A375 (cell line): ENCODE measurements around the gene MMP15. TPM values are rescaled to one million over a fixed set of nuclear protein-coding genes. Genes with fewer than 3 reads are reported as not detected.

Experiments
- small RNA-seq: library from RNA; depleted of rRNA; stranded (forward); fragments of <200 nt; gene quantifications from one replicate; pipeline ENCODE3, GENCODE V24; 2014
- total RNA-seq: library from RNA; depleted of rRNA; stranded (reverse); fragments of >200 nt; shearing (Covaris generic); gene quantifications from 2 replicates; pipeline ENCODE4 v1.2.3, GENCODE V29; 2014; rRNA removed

MMP15 gene
- 4.9 and 5.5 TPM in 2 replicates for total RNA-seq

GRCh38 chr16:58025351-58026138 is at the start of gene MMP15:
Gene MMP15 (plus strand): TSS chr16:58025754. CDS start chr16:58026351, 597 bp downstream.

GRCh38 chr16:57999971-58000705 is 25.4 kb upstream of the MMP15 start, which contains the start of gene ZNF319:
Gene ZNF319 (minus strand): TSS chr16:58000672. CDS start chr16:57998265, 2,407 bp downstream.

GRCh38 chr16:58000706-58001676 is 24.6 kb upstream of the MMP15 start, which contains the start of gene USB1:
Gene USB1 (plus strand): TSS chr16:58001407. CDS start chr16:58001484, 77 bp downstream.

Small RNA genes within 50 kb of the gene (small RNA-seq; reads per million reads assigned to genes)
- not detected for gene RF00019

Other genes starting within 250 kb of the MMP15 start
- 158 and 172 TPM in 2 replicates for gene KIFC3, start 223.3 kb upstream of the MMP15 start, total RNA-seq
- gene CNGB1, start 54.6 kb upstream of the MMP15 start, total RNA-seq = not detected in 2 replicates
- gene ZNF319, start 25.1 kb upstream of the MMP15 start, total RNA-seq = 2.0 and 2.8 TPM in 2 replicates
- gene USB1, start 24.3 kb upstream of the MMP15 start, total RNA-seq = 11.3 and 13.8 TPM in 2 replicates
- gene CFAP20, start 103.6 kb downstream of the MMP15 start, total RNA-seq = 62.6 and 71.0 TPM in 2 replicates
- gene CSNK2A2, start 172.4 kb downstream of the MMP15 start, total RNA-seq = 23.3 and 25.8 TPM in 2 replicates